Cardiac fibroblast (primary cell): ENCODE results near the gene AGAP2.
A peak's percentile ranks its signal among the peaks of the same experiment; 100 is the strongest.
"Not testable (repeated sequence)": the region's sequence is repeated elsewhere in the genome, so short reads cannot be mapped to it uniquely, and the experiment has no call there.

Source experiments
- DNase-seq, 2 donors: peaks; one replicate each; pipeline versions ENCODE4 v3.0.0 to v3.0.0-alpha.2; 2010; ENCODE audit warnings: low read depth in 2 of 2
- H3K4me3 ChIP-seq, 2 donors: replicated peaks in 1 of 2; 1 replicate in 1 of 2; 2 replicates in 1 of 2; pipeline ENCODE4 v1.5.1; 2011; ENCODE audit warnings: low read depth in 2 of 2, low read length in 2 of 2, mild to moderate bottlenecking in 2 of 2, moderate library complexity in 1 of 2
- CTCF ChIP-seq: IDR thresholded peaks from one replicate; pipeline ENCODE4 v1.5.1; 2011; ENCODE audit warnings: low read depth, mild to moderate bottlenecking, low read length, inconsistent platforms

Gene AGAP2

GRCh38 chr12:57775563-57776246 lies 37.2 kb upstream of the AGAP2 start:
- TF ChIP-seq CTCF, result no peak
- DNase-seq, result no peak
- H3K4me3 ChIP-seq, result no peak overlapping the region

GRCh38 chr12:57775044-57775443 lies 36.5 kb upstream of the AGAP2 start:
- no peak for TF ChIP-seq CTCF
- no peak overlapping the region for H3K4me3 ChIP-seq
- no peak for DNase-seq

- not testable (repeated sequence) for DNase-seq, H3K4me3 ChIP-seq
These were observed 36.1 kb upstream of the AGAP2 start for GRCh38 chr12:57774634-57775033.

GRCh38 chr12:57772429-57773322 lies 34.1 kb upstream of the AGAP2 start, which contains the start of gene EEF1AKMT3:
EEF1AKMT3 (plus strand) TSS chr12:57772614; CDS start chr12:57772725, 111 bp downstream.
- peak; percentile 53 to 54 for DNase-seq
- TF ChIP-seq CTCF, result no peak

GRCh38 chr12:57771873-57772428 lies 33.4 kb upstream of the AGAP2 start, which contains the start of gene METTL1:
METTL1 (minus strand) TSS chr12:57772105; CDS start chr12:57772083, 22 bp downstream.
- H3K4me3 ChIP-seq, result peak within 1 kb of the TSS; percentile 89 to 97
- DNase-seq, result peak; percentile 96 to 98
- TF ChIP-seq CTCF, result no peak

More at GRCh38 chr12:57772429-57773322, 34.1 kb upstream of the AGAP2 start, which contains the start of gene EEF1AKMT3:
- peak within 1 kb of the TSS; percentile 89 to 97 for H3K4me3 ChIP-seq

- no peak for TF ChIP-seq CTCF
- H3K4me3 ChIP-seq, result peak overlapping the region; percentile 89 to 97
These were observed 32.8 kb upstream of the AGAP2 start for GRCh38 chr12:57771236-57771872.

More at GRCh38 chr12:57771236-57771872, 32.8 kb upstream of the AGAP2 start:
- peak; percentile 90 to 95 for DNase-seq
